Activated CD4-positive, CD25-positive, alpha-beta regulatory T cell treated with anti-CD3 and anti-CD28 coated beads, Interleukin-2, amount 50 U/mL, for 72 hours (primary cell): Measurements from ENCODE around the gene SIGLEC11.
"Not testable (repeated sequence)": the region's sequence is repeated elsewhere in the genome, so short reads cannot be mapped to it uniquely, and the experiment has no call there.

Source experiments
- DNase-seq: peaks from one replicate; pipeline ENCODE4 v3.0.0; 2021

Gene SIGLEC11

DNA sequence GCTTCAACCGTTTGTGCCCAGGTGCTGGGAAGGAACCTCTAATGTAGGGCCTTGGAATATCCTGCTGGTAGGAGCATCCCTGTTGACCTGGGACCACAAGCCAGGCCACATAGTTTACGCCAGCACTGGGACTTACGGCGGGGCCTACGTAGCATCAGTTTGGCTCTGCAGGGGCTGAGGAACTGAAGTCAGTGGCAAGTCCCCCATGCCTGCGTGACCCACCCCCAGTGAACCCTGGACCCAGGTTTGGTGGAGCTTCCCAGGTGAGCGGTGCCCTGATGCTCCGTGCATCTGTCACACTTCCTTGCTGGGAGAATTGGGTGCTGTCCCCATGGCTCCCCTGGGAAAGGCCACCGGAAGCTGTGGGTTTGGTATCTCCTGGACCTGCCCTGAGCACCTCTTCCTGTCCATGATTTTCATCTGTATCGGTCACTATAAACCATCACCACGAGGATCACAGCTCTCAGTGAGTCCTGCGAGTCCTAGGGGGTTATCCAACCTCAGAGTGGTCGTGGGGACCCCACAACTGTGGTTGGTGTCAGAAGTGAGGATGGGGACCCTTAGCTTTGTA, 9.9 kb downstream of the SIGLEC11 start:
- no peak for DNase-seq

- no peak for DNase-seq
Observed at GRCh38 chr19:49950590-49950948, 10.4 kb downstream of the SIGLEC11 start.

- no peak for DNase-seq
Observed at GRCh38 chr19:49949742-49950589, 11.0 kb downstream of the SIGLEC11 start.

DNA sequence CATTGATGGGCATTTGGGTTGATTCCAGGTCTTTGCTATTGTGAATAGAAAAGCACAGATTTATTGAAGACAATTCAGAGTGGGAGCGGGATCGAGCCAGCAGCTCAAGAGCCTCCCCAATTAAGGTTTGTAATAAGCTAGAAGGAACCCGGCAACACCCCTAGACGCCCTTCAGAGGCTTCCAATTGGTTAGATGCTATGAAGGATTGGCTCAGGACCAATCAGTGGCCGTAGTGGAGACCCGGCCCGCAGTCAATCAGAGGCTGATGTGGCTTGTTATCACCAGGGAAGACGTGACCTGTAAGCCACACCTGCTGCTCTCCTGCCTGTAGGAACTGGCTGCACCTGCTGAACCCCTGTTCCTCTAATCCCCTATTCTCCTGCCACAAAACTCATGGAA, 14.6 kb downstream of the SIGLEC11 start:
- no peak for DNase-seq

DNA sequence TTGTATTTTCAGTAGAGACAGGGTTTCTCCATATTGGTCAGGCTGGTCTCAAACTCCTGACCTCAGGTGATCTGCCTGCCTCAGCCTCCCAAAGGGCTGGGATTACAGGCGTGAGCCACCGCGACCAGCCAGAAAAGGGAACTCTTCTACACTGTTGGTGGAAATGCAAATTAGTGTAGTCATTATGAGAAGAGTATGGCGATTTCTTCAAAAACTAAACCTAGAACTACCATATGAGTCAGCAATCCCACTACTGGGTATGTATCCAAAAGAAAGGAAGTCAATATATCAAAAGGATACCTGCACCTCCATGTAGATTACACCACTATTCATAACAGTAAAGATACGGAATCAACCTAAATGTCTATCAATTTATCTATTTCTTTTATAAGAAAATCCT, 16.4 kb downstream of the SIGLEC11 start:
- DNase-seq = not testable (repeated sequence)

DNA sequence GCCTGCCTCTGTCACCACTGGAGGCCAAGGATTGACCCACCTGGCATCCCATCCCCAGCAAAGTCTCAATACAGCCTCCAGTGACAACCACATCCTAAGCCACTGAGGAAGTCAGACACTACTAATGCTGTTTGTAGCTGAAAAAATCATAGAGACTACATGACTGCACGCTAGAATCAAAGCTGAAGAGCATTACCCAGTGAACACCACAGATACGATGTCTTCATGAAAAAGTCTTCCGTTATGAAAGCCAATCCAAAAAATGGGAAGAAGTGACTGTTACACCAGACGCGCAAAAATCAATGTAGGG, 20.5 kb downstream of the SIGLEC11 start:
- no peak for DNase-seq

- no peak for DNase-seq
Observed at GRCh38 chr19:49939721-49940481, 21.1 kb downstream of the SIGLEC11 start.

DNA sequence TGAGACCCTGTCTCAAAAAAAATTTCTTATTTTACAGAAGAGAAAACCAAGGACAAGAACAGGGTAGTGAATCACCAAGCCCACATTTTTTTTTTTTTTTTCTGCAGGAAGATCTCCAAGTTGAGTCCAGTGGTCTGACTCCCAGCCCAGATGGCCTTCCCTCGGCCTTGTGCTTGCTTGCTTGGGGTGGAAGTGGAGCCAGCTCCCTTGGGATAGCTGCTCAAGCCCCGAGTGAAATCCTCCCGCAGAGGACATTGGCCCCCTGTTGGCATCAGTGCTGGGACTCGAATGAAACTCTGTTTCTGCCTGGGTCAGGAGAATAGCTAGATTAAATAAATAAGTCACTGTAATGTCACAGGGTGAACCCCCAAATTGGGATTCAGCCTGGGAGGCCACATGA, 22.3 kb downstream of the SIGLEC11 start:
- DNase-seq = no peak

GRCh38 chr19:49937750-49938381, 23.1 kb downstream of the SIGLEC11 start:
- DNase-seq = peak; percentile 88

DNA sequence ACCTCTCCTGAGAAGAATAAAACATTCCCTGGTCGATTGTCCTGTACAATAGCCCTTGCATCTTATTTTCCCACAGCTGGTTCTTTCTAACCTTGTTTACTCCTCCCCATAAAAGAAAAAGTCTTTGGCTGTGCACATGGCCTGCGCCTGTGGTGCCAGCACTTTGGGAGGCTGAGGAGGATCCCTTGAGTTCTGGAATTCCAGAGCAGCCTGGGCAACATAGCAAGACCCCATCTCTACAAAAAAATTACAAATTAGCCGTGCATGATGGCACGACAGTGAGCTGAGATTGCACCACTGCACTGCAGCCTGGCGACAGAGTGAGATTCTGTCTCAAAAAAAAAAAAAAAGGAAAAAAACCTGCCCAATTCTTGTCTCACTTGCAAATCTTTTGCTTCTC, 24.4 kb downstream of the SIGLEC11 start:
- no peak for DNase-seq

GRCh38 chr19:49933643-49934042, 27.3 kb downstream of the SIGLEC11 start:
- DNase-seq = no peak

- peak; percentile 57 for DNase-seq
Observed at GRCh38 chr19:49932731-49933131, 28.2 kb downstream of the SIGLEC11 start.

- no peak for DNase-seq
Observed at GRCh38 chr19:49932041-49932451, 28.9 kb downstream of the SIGLEC11 start.

DNA sequence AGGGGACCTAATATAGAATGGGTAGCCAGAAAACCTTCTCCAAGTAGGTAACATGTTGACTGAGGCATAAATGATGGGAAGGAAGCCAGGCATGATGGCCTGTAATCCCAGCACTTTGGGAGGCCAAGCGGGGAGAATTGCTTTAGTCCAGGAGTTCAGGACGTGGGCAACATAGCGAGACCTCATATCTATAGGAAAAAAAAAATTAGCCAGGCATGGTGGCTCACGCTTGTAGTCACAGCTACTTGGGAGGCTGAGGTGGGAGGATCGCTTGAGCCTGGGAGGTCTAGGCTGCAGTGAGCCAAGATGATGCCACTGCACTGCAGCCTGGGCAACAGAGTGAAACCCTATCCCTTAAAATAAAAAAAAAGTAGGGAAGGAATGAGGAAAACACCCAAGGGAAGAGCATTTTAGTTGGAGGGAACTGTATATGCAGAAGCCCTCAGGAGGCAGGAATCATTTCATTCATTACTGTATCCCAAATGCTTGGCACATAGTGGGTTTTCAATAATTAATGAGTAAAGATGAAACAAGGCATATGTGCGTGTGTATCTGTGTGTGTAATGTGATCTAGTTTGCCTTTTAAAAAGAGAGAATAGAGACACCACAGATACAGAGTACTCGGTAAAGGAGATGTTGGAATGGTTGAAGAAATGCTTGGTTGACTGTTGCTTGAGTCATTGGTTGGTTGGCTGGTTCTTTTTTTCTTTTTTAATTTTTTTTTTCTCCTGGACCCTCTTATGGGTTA, 29.5 kb downstream of the SIGLEC11 start:
- DNase-seq = no peak

GRCh38 chr19:49930483-49931011, 30.4 kb downstream of the SIGLEC11 start:
- no peak for DNase-seq

DNA sequence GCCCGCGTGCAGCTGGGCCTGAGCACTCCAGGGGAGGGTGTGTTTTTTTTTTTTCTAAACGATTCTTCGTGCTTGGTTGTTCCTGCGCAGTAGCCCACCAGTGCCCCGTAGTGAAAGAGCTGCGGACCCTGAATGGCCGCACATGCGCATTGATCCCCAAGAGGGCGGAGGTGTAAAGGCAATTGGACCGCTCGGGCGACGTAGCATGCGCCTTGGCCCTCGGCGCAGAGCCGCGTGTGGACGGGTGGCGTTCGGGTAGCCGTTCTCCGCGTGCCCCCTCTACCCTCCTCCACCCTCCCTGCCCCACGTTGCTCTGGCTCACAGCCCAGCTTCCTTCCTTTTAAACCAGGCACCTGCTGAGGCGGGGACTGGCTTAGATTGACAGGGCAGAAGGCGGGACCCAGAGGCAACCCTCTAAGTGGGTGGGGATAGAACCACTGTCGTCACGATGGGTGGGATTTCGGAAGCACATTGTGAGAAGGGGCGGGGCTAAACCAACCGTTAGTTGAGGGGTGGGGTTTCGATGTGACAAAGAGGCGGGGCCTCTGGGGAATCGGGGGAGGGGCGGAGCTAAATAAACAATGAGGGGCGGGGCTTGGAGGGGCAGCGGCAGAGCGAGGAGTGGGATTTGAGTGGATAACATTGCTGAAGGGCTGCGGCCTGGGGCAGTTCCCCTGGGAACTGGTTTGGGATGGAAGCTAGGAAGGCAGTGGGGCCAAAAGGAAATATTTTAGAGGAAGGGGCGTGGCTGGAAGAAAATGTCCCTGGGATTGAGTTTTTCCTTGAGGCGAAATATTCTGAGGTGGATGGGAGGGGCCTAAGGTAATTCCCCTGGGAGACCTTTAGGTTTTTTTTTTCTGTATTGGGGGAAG, 31.1 kb downstream of the SIGLEC11 start:
- peak; percentile 87 for DNase-seq

DNA sequence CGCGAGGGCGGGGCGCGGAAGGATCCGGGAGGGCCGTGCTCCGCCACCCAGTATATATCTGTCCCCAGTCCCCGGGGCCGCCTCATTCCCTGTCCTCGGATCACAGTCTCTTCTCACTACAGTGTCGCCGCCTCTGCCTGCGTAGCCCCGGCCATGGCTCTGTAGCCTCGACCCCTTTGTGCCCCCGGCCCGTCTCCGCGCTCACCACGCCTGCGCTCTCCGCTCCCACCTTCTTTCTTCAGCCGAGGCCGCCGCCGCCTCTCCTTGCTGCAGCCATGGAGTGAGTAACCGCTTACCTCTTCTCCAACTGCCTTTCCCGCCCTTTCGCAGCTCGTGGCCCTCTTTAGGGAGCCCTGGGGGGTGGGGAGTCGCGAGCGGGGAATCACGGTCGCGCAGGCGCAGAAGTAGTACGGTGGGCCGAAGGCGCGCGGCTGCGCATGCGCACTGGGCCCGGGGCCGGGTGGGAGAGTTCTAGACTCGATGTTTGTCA, 31.8 kb downstream of the SIGLEC11 start, which contains the start of the genes ATF5 and NUP62:
ATF5 (plus strand) TSS at position 85 of the 490 bp plus-strand sequence. CDS start 1,646 bp downstream, outside the sequence.
NUP62 (minus strand) TSS at position 384 of the 490 bp plus-strand sequence. CDS start 19,697 bp downstream, outside the sequence.
- DNase-seq = peak; percentile 97

- no peak for DNase-seq
Observed at GRCh38 chr19:49927526-49928264, 33.3 kb downstream of the SIGLEC11 start.

- DNase-seq = no peak
Observed at GRCh38 chr19:49926515-49926914, 34.5 kb downstream of the SIGLEC11 start.

GRCh38 chr19:49925486-49925885, 35.5 kb downstream of the SIGLEC11 start:
- no peak for DNase-seq
